SK-N-SH treated with all-trans-retinoic acid at 6 μM for 48 hours (cell line): ENCODE measurements around the gene PARD3.

Experiments used
- ATAC-seq: fragments of 200-7000 bp; cut with Tn5 transposase; 3 replicates; pipeline ENCODE4 v1.9.1; 2020; ENCODE audit warnings: mild to moderate bottlenecking, moderate library complexity
- ARNTL ChIP-seq: fragments of 450-650 bp; formaldehyde crosslinking; IDR thresholded peaks from 2 replicates; pipeline ENCODE4 v1.5.0; 2020; ENCODE audit warnings: low read depth, mild to moderate bottlenecking, moderate library complexity, borderline replicate concordance
- BACH2 ChIP-seq: fragments of 250-450 bp; sonication (Bioruptor Pico); IDR thresholded peaks from 2 replicates; pipeline ENCODE4 v1.9.0; 2021; ENCODE audit warnings: mild to moderate bottlenecking, borderline replicate concordance
- CREB5 ChIP-seq: fragments of 250-450 bp; sonication (Bioruptor Pico); IDR thresholded peaks from 2 replicates; pipeline ENCODE4 v1.5.1; 2020; ENCODE audit warnings: low read depth, mild to moderate bottlenecking, moderate library complexity
- CSDC2 ChIP-seq: fragments of 250-450 bp; sonication (Bioruptor Pico); IDR thresholded peaks from 2 replicates; pipeline ENCODE4 v1.5.0; 2020; ENCODE audit warnings: mild to moderate bottlenecking, moderate library complexity
- GLIS3 ChIP-seq: fragments of 250-450 bp; sonication (Bioruptor Pico); IDR thresholded peaks from 2 replicates; pipeline ENCODE4 v1.5.0; 2020; ENCODE audit warnings: mild to moderate bottlenecking, moderate library complexity
- PPARA ChIP-seq: fragments of 250-450 bp; sonication (Bioruptor Pico); IDR thresholded peaks from 2 replicates; pipeline ENCODE4 v1.5.0; 2020; ENCODE audit warnings: mild to moderate bottlenecking, borderline replicate concordance
- SNAI2 ChIP-seq: fragments of 250-450 bp; sonication (Bioruptor Pico); IDR thresholded peaks from 2 replicates; pipeline ENCODE4 v1.5.0; 2020; ENCODE audit warnings: mild to moderate bottlenecking, moderate library complexity
- TCF4 ChIP-seq: fragments of 250-450 bp; sonication (Bioruptor Pico); IDR thresholded peaks from 2 replicates; pipeline ENCODE4 v1.8.0; 2021; ENCODE audit warnings: mild to moderate bottlenecking, moderate library complexity, borderline replicate concordance
- TOX ChIP-seq: fragments of 250-450 bp; sonication (Bioruptor Pico); IDR thresholded peaks from 2 replicates; pipeline ENCODE4 v1.8.0; 2021; ENCODE audit warnings: mild to moderate bottlenecking, moderate library complexity, borderline replicate concordance
- ZFP3 ChIP-seq: fragments of 250-450 bp; sonication (Bioruptor Pico); IDR thresholded peaks from 2 replicates; pipeline ENCODE4 v1.5.0; 2020; ENCODE audit warnings: mild to moderate bottlenecking, moderate library complexity
- ZFP30 ChIP-seq: fragments of 450-650 bp; formaldehyde crosslinking; IDR thresholded peaks from 2 replicates; pipeline ENCODE4 v1.5.0; 2022; ENCODE audit warnings: mild to moderate bottlenecking, moderate library complexity
- ZNF565 ChIP-seq: fragments of 450-650 bp; formaldehyde crosslinking; conservative IDR thresholded peaks from 2 replicates; pipeline ENCODE4 v1.5.0; 2020; ENCODE audit warnings: low read depth, mild to moderate bottlenecking, moderate library complexity
- ZNF70 ChIP-seq: fragments of 450-650 bp; formaldehyde crosslinking; IDR thresholded peaks from 2 replicates; pipeline ENCODE4 v1.5.0; 2020; ENCODE audit warnings: mild to moderate bottlenecking, moderate library complexity
- TF ChIP-seq, protein P1 (sequence below): fragments of 250-450 bp; sonication (Bioruptor Pico); IDR thresholded peaks from 2 replicates; pipeline ENCODE4 v1.8.0; 2020; ENCODE audit warnings: mild to moderate bottlenecking, moderate library complexity, borderline replicate concordance
- TF ChIP-seq, protein P2 (sequence below): fragments of 250-450 bp; sonication (Bioruptor Pico); IDR thresholded peaks from 2 replicates; pipeline ENCODE4 v1.8.0; 2021; ENCODE audit warnings: low read depth, mild to moderate bottlenecking, moderate library complexity, borderline replicate concordance
- TF ChIP-seq, protein P3 (sequence below): fragments of 250-450 bp; sonication (Bioruptor Pico); IDR thresholded peaks from 2 replicates; pipeline ENCODE4 v1.5.1; 2021; ENCODE audit warnings: mild to moderate bottlenecking, moderate library complexity
- TF ChIP-seq, protein P4 (sequence below): fragments of 250-450 bp; sonication (Bioruptor Pico); IDR thresholded peaks from 2 replicates; pipeline ENCODE4 v1.5.0; 2020; ENCODE audit warnings: mild to moderate bottlenecking, moderate library complexity

The PARD3 gene

GRCh38 chr10:34655286-34656170 lies 159.6 kb downstream of the PARD3 start:
- TF ChIP-seq, protein P1, sequence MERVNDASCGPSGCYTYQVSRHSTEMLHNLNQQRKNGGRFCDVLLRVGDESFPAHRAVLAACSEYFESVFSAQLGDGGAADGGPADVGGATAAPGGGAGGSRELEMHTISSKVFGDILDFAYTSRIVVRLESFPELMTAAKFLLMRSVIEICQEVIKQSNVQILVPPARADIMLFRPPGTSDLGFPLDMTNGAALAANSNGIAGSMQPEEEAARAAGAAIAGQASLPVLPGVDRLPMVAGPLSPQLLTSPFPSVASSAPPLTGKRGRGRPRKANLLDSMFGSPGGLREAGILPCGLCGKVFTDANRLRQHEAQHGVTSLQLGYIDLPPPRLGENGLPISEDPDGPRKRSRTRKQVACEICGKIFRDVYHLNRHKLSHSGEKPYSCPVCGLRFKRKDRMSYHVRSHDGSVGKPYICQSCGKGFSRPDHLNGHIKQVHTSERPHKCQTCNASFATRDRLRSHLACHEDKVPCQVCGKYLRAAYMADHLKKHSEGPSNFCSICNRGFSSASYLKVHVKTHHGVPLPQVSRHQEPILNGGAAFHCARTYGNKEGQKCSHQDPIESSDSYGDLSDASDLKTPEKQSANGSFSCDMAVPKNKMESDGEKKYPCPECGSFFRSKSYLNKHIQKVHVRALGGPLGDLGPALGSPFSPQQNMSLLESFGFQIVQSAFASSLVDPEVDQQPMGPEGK = no peak
- TF ChIP-seq ZFP30 = no peak
- TF ChIP-seq GLIS3 (CRISPR knock-in tag) = no peak
- no peak for TF ChIP-seq BACH2 (CRISPR knock-in tag)
- TF ChIP-seq, protein P2, sequence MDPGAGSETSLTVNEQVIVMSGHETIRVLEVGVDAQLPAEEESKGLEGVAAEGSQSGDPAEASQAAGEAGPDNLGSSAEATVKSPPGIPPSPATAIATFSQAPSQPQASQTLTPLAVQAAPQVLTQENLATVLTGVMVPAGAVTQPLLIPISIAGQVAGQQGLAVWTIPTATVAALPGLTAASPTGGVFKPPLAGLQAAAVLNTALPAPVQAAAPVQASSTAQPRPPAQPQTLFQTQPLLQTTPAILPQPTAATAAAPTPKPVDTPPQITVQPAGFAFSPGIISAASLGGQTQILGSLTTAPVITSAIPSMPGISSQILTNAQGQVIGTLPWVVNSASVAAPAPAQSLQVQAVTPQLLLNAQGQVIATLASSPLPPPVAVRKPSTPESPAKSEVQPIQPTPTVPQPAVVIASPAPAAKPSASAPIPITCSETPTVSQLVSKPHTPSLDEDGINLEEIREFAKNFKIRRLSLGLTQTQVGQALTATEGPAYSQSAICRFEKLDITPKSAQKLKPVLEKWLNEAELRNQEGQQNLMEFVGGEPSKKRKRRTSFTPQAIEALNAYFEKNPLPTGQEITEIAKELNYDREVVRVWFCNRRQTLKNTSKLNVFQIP (CRISPR knock-in tag) = no peak
- TF ChIP-seq SNAI2 (CRISPR knock-in tag) = no peak
- TF ChIP-seq CREB5 = no peak
- TF ChIP-seq ZNF565 (CRISPR knock-in tag) = no peak
- TF ChIP-seq ZFP3 = no peak
- TF ChIP-seq, protein P3, sequence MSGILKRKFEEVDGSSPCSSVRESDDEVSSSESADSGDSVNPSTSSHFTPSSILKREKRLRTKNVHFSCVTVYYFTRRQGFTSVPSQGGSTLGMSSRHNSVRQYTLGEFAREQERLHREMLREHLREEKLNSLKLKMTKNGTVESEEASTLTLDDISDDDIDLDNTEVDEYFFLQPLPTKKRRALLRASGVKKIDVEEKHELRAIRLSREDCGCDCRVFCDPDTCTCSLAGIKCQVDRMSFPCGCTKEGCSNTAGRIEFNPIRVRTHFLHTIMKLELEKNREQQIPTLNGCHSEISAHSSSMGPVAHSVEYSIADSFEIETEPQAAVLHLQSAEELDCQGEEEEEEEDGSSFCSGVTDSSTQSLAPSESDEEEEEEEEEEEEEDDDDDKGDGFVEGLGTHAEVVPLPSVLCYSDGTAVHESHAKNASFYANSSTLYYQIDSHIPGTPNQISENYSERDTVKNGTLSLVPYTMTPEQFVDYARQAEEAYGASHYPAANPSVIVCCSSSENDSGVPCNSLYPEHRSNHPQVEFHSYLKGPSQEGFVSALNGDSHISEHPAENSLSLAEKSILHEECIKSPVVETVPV = no peak
- TF ChIP-seq PPARA (CRISPR knock-in tag) = no peak
- peak; percentile 76 for ATAC-seq

GRCh38 chr10:34654211-34654610 lies 160.9 kb downstream of the PARD3 start:
- ATAC-seq = no peak
- TF ChIP-seq, protein P2 (CRISPR knock-in tag) = no peak
- TF ChIP-seq TOX (CRISPR knock-in tag) = no peak
- no peak for TF ChIP-seq ZNF565 (CRISPR knock-in tag)
- TF ChIP-seq, protein P1 = no peak
- TF ChIP-seq, protein P4, sequence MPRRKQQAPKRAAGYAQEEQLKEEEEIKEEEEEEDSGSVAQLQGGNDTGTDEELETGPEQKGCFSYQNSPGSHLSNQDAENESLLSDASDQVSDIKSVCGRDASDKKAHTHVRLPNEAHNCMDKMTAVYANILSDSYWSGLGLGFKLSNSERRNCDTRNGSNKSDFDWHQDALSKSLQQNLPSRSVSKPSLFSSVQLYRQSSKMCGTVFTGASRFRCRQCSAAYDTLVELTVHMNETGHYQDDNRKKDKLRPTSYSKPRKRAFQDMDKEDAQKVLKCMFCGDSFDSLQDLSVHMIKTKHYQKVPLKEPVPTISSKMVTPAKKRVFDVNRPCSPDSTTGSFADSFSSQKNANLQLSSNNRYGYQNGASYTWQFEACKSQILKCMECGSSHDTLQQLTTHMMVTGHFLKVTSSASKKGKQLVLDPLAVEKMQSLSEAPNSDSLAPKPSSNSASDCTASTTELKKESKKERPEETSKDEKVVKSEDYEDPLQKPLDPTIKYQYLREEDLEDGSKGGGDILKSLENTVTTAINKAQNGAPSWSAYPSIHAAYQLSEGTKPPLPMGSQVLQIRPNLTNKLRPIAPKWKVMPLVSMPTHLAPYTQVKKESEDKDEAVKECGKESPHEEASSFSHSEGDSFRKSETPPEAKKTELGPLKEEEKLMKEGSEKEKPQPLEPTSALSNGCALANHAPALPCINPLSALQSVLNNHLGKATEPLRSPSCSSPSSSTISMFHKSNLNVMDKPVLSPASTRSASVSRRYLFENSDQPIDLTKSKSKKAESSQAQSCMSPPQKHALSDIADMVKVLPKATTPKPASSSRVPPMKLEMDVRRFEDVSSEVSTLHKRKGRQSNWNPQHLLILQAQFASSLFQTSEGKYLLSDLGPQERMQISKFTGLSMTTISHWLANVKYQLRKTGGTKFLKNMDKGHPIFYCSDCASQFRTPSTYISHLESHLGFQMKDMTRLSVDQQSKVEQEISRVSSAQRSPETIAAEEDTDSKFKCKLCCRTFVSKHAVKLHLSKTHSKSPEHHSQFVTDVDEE = no peak
- TF ChIP-seq TCF4 (CRISPR knock-in tag) = no peak
- TF ChIP-seq CSDC2 (CRISPR knock-in tag) = no peak
- no peak for TF ChIP-seq GLIS3 (CRISPR knock-in tag)
- no peak for TF ChIP-seq BACH2 (CRISPR knock-in tag)
- no peak for TF ChIP-seq ARNTL (CRISPR knock-in tag)
- TF ChIP-seq ZNF70 (CRISPR knock-in tag) = no peak
